Effector CD8-positive, alpha-beta T cell (primary cell): Measurements from ENCODE around the gene TAF1D.

Source experiments
- DNase-seq: peaks from one replicate; lab custom pipeline; 2025; lab: John Stamatoyannopoulos, UW

TAF1D gene

GRCh38 chr11:93724089-93724488, 17.2 kb downstream of the TAF1D start:
- DNase-seq, result no peak

- no peak for DNase-seq
These were observed 20.8 kb downstream of the TAF1D start for GRCh38 chr11:93720522-93720921.

GRCh38 chr11:93719310-93719709, 22.0 kb downstream of the TAF1D start:
- no peak for DNase-seq

- no peak for DNase-seq
These were observed 23.2 kb downstream of the TAF1D start for GRCh38 chr11:93718057-93718563.

GRCh38 chr11:93717501-93717900, 23.8 kb downstream of the TAF1D start:
- DNase-seq, result no peak

- DNase-seq, result no peak
These were observed 25.4 kb downstream of the TAF1D start for GRCh38 chr11:93715797-93716396.

GRCh38 chr11:93712678-93713077, 28.6 kb downstream of the TAF1D start:
- DNase-seq, result no peak

GRCh38 chr11:93710239-93710638, 31.1 kb downstream of the TAF1D start:
- DNase-seq, result no peak

- DNase-seq, result no peak
These were observed 37.1 kb downstream of the TAF1D start for GRCh38 chr11:93704237-93704636.

GRCh38 chr11:93700830-93701229, 40.5 kb downstream of the TAF1D start:
- no peak for DNase-seq

GRCh38 chr11:93697611-93698010, 43.7 kb downstream of the TAF1D start:
- no peak for DNase-seq

GRCh38 chr11:93694557-93694956, 46.7 kb downstream of the TAF1D start:
- no peak for DNase-seq

GRCh38 chr11:93694109-93694508, 47.2 kb downstream of the TAF1D start:
- DNase-seq, result no peak

- DNase-seq, result no peak
These were observed 52.1 kb downstream of the TAF1D start for GRCh38 chr11:93689240-93689639.

GRCh38 chr11:93686812-93687211, 54.5 kb downstream of the TAF1D start:
- DNase-seq, result no peak

- no peak for DNase-seq
These were observed 55.1 kb downstream of the TAF1D start for GRCh38 chr11:93686226-93686625.
